ENCODE results near the gene SMURF2. TPM values are rescaled to one million over a fixed set of nuclear protein-coding genes. Genes with fewer than 3 reads are reported as not detected.

SMURF2 gene
- total and polyA plus RNA-seq, 10 of the 15 experiments (the other 5 are each of a cell fraction or from before 2014, with no cell fraction given): 2.8 to 13.4 (median 7.5) TPM

- H3K4me3 ChIP-seq: no peak overlapping the region
- no peaks in the 10 kb centered on the region; the same call in 1 of the 2 replicates for H4K20me1 ChIP-seq (ENCODE audit: control insufficient read depth, insufficient read depth)
- H3K27me3 ChIP-seq (replicated peaks in 1 of 2; ENCODE audit: control insufficient read depth in 2 of 2, insufficient read depth in 2 of 2, low read length in 1 of 2): no peaks in the 10 kb centered on the region
- no peaks in the 10 kb centered on the region; the same call in 2 of the 3 replicates for H3K9me3 ChIP-seq (replicated peaks; ENCODE audit: control insufficient read depth, insufficient read depth, low read length)
- intact Hi-C loops (cut with micrococcal nuclease; ENCODE audit: unreplicated experiment) (no loop called here), in situ Hi-C loops (cut with MboI) (loop anchor here (5.0 kb wide), 1 partner anchor 232 kb away; no protein-coding TSS in a partner anchor)
- ChIA-PET CTCF (interaction anchor here (0.5 to 3.1 kb wide), 2 partner anchors 88 to 234 kb away, joined by 3 to 13 read pairs; no protein-coding TSS in a partner anchor), SMC1A (ENCODE audit: uncharacterized antibody, unreplicated experiment) (interaction anchor here (1.4 kb wide), 1 partner anchor 351 kb away, joined by 3 read pairs; no protein-coding TSS in a partner anchor), RAD21 (ENCODE audit: unreplicated experiment) (interaction anchor here (7.8 kb wide), 1 partner anchor 233 kb away, joined by 100 read pairs; no protein-coding TSS in a partner anchor), POLR2A (no interaction called here)
- WGBS (ENCODE audit: insufficient coverage, insufficient replicate concordance, low lambda C conversion rate, missing lambda C conversion rate): 98% methylated on average over 4 of the region's 4 CpGs
- FAIRE-seq (no peak), DNase-seq (ENCODE audit: low read depth, low spot score) (no peak), ATAC-seq (no peak)
- H3K79me2 ChIP-seq (ENCODE audit: control insufficient read depth, insufficient read depth, low read length): peaks cover 2% of the 10 kb centered on the region
- 0 out of 2 replicates have a peak, but pooled peaks cover under 1% of the 10 kb centered on the region for H3K4me1 ChIP-seq (ENCODE audit: control insufficient read depth, insufficient read depth, low read length)
- no peak overlapping the region for H3K9ac ChIP-seq (ENCODE audit: control insufficient read depth, insufficient read depth, low read length)
- no peak overlapping the region for H3K4me2 ChIP-seq (ENCODE audit: control insufficient read depth, insufficient read depth)
- no TSS peak for BruUV-seq (replicated peaks)
- no peak overlapping the region for H2AFZ ChIP-seq (ENCODE audit: control insufficient read depth, low read depth, low read length)
- no peak overlapping the region for H3K27ac ChIP-seq (ENCODE audit: control insufficient read depth, insufficient read depth)
- H3K36me3 ChIP-seq (ENCODE audit: control insufficient read depth in 2 of 2, insufficient read depth in 2 of 2, low read length in 1 of 2): no peaks in the 10 kb centered on the region
- no peak for TF ChIP-seq MYB (IDR thresholded peaks at IDR 0.05; ENCODE audit: borderline replicate concordance, low read depth, low read length)
- TF ChIP-seq POU2F2 (IDR thresholded peaks at IDR 0.05; ENCODE audit: borderline replicate concordance, low read depth, low read length): no peak
- no peak for TF ChIP-seq ELK1 (IDR thresholded peaks at IDR 0.05; ENCODE audit: low read depth, low read length)
- no peak for TF ChIP-seq JUND (IDR thresholded peaks at IDR 0.05; ENCODE audit: low read depth, low read length)
- no peak for TF ChIP-seq SPI1 (IDR thresholded peaks at IDR 0.05; ENCODE audit: borderline replicate concordance, insufficient read depth, low read depth, low read length)
- TF ChIP-seq BCL11A (IDR thresholded peaks at IDR 0.05; ENCODE audit: low read depth, low read length): no peak
- TF ChIP-seq PRDM15 (CRISPR knock-in tag; IDR thresholded peaks at IDR 0.05): no peak
- TF ChIP-seq CBX5 (IDR thresholded peaks at IDR 0.05; ENCODE audit: low read depth): no peak
- TF ChIP-seq ZNF592 (IDR thresholded peaks at IDR 0.05): no peak
- no peak for TF ChIP-seq CHD2 (IDR thresholded peaks at IDR 0.05; ENCODE audit: borderline replicate concordance, low read depth, low read length)
- TF ChIP-seq NFYA (IDR thresholded peaks at IDR 0.05; ENCODE audit: borderline replicate concordance, low read depth, low read length): no peak
- TF ChIP-seq RCOR1 (conservative IDR thresholded peaks at IDR 0.05; ENCODE audit: low read depth, low read length): no peak
Measured at GRCh38 chr17:64653985-64654355, 8.1 kb downstream of the SMURF2 start.
